ENCODE data around the gene SPSB3.

SPSB3 gene

DNA sequence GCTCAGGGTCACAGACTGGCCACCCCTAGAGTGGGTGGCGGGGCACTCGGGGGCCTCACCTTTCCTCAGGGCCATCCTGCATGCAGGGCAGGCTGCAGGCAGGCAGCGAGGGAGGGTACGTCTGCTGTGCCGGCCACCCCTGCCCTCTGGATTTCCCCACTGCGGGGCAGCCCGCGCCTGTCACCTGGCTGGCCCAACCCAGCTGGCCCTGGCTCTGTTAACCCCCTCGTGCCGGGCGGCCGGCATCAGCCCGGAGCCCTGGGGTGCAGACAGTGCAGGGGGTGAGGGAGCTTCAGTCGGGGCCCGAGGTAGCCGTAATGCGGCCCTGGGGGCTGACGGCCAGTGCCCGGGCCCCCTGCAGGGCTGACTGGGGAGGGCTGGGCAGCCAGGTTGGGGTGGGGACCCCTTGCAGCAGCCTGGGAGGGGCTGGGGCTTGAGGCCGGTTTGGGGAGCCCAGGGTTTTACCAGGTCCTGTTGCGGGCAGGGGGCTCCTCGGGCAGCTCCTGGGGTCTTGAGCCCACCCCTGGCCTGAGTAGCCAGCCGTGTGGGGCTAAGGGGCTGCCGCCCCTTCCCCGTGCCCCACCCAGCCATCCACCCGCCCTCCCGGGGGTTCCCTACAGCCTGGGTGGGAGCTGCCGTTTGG, 11.3 kb upstream of the SPSB3 start, which contains the start of gene IGFALS:
Gene IGFALS, minus strand, starts transcription at position 128 of the 643 bp plus-strand sequence. Its CDS starts 53 bp downstream, at position 75.
- CTCF ChIA-PET = interaction anchor here (0.8 to 1.8 kb wide), 2 partner anchors 10 to 31 kb away, joined by 3 to 9 read pairs; partner anchors contain the start of genes NUBP2 and SPSB3
- TF ChIP-seq, protein P1, sequence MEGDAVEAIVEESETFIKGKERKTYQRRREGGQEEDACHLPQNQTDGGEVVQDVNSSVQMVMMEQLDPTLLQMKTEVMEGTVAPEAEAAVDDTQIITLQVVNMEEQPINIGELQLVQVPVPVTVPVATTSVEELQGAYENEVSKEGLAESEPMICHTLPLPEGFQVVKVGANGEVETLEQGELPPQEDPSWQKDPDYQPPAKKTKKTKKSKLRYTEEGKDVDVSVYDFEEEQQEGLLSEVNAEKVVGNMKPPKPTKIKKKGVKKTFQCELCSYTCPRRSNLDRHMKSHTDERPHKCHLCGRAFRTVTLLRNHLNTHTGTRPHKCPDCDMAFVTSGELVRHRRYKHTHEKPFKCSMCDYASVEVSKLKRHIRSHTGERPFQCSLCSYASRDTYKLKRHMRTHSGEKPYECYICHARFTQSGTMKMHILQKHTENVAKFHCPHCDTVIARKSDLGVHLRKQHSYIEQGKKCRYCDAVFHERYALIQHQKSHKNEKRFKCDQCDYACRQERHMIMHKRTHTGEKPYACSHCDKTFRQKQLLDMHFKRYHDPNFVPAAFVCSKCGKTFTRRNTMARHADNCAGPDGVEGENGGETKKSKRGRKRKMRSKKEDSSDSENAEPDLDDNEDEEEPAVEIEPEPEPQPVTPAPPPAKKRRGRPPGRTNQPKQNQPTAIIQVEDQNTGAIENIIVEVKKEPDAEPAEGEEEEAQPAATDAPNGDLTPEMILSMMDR (IDR thresholded peaks at IDR 0.05; ENCODE audit: insufficient read depth, low read length, missing control alignments) = no peak
- DNase-seq (ENCODE audit: low read depth, low spot score) = no peak
- POLR2A ChIA-PET = no interaction called here
- no peak within 1 kb of the TSS for H3K4me3 ChIP-seq (ENCODE audit: low read depth, low read length)

DNA sequence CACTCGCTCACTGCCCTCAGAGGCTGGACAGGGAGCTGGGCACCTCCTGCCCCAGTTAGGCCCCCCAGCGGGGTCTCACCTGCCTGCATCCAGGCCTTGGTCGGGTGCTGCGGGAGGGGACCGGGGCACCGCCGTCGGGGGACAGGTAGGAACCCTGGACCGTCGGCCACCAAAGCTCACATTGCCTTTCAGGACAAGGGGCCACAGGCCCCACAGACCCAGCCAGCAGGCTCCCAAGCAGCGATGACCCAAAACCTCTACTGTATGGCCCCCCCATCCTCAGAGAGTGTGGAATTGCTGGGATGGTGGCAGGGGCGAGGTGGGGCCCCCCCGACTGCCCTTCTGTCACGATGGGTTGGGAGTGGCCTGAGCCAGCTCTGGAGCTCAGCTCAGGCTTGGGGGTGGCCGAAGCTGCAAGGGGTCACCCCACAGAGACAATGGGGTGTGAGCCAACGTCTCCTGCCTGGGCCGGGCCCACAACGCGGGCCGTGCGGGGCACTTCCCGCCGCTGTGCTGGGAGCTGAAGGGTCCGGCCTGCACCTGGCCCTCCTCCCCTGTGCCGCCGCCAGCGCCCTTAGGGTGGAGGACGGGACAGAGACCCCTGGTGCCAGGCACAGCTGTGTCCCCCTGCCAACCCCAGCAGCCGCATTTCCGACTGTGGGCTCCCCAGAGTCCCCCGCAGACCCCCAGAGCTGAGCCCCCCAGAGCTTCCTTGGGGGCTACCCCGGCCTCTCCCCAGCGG, 10.6 kb upstream of the SPSB3 start:
- ChIA-PET POLR2A (no interaction called here), CTCF (interaction anchor here (0.8 to 1.8 kb wide), 2 partner anchors 9 to 31 kb away, joined by 3 to 9 read pairs; partner anchors contain the start of genes NUBP2 and SPSB3)
- no peak for DNase-seq (ENCODE audit: low read depth, low spot score)
- TF ChIP-seq, protein P1 (IDR thresholded peaks at IDR 0.05; ENCODE audit: insufficient read depth, low read length, missing control alignments) = no peak
- H3K4me3 ChIP-seq (ENCODE audit: low read depth, low read length) = no peak overlapping the region

DNA sequence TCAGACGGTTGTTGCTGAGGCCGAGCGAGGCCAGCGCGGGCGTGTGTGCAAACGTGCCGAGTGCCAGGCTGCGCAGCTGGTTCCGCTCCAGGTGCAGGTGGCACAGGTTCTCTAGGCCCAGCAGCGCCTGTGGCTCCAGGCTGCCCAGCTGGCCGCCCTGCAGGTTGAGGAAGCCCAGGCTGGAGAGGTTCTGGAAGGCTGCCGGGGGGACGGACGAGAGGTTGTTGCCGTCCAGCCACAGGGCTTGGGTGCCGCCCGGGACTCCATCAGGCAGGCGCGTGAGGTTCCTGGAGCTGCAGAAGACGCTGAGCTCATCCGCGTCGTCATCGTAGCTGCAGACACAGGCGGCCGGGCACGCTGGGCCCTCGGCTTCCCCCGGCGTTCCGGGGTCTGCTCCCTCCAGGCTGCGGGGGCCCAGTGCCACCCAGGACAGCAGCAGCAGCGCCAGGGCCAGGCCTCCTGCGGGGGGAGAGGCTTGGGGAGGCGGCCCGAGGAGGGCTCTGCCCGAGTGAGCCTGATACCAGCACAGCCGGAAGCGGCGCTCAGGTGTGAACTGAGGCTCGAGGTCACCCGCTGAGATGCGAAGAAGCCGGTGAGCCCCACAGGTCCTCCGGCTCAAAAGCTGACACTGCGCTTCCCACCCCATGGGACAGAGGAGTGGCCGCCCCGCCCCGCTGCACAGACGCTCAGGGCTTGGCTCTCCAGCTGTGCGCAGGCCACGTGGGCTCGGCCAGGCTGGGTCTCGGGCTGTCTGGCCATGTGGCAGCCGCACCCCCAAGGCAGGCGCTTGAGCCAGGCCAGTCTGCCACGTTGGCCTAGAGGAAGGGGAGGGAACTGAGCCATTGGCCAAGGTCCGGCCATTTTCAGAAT, 9.8 kb upstream of the SPSB3 start:
- no peak for DNase-seq (ENCODE audit: low read depth, low spot score)
- CTCF ChIA-PET = interaction anchor here (1.8 kb wide), 1 partner anchor 9 kb away, joined by 9 read pairs; the partner anchor contains the start of genes NUBP2 and SPSB3
- POLR2A ChIA-PET = interaction anchor here (2.2 kb wide), 1 partner anchor 9 kb away, joined by 9 read pairs; the partner anchor contains the start of genes NUBP2 and SPSB3
- no peak overlapping the region for H3K4me3 ChIP-seq (ENCODE audit: low read depth, low read length)
- TF ChIP-seq, protein P1 (IDR thresholded peaks at IDR 0.05; ENCODE audit: insufficient read depth, low read length, missing control alignments) = no peak

DNA sequence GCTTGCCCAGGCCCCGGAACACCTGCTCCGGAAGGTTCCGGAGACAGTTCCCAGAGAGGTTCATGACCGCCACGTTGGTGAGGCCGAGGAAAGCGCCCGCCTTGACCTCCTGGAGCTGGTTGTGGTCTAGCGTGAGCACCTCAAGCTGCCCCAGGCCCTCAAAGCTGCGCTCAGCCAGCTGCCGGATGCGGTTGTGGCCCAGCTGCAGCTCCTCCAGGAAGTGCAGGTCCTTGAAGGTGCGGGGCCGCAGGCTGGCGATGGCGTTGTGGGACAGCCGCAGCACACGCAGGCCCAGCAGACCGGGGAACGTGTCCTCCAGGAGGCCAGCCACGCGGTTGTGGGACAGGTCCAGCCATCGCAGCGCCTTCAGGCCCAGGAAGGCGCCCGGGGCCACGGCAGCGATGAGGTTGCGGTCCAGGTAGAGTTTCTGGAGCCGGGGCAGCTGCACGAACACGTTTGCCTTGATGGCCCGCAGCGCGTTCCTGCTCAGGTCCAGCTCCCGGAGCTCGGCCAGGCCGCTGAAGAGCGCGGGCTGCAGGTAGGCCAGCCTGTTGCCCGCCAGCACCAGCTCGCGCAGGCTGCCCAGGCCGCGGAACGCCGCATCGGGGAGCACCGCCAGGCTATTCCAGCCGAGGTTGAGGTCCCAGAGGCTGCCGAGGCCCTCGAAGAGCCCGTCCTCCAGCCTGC, 9.0 kb upstream of the SPSB3 start:
- H3K4me3 ChIP-seq (ENCODE audit: low read depth, low read length) = no peak overlapping the region
- no peak for DNase-seq (ENCODE audit: low read depth, low spot score)
- TF ChIP-seq, protein P1 (IDR thresholded peaks at IDR 0.05; ENCODE audit: insufficient read depth, low read length, missing control alignments) = no peak
- POLR2A ChIA-PET = interaction anchor here (2.2 kb wide), 1 partner anchor 9 kb away, joined by 9 read pairs; the partner anchor contains the start of genes NUBP2 and SPSB3
- CTCF ChIA-PET = no interaction called here

DNA sequence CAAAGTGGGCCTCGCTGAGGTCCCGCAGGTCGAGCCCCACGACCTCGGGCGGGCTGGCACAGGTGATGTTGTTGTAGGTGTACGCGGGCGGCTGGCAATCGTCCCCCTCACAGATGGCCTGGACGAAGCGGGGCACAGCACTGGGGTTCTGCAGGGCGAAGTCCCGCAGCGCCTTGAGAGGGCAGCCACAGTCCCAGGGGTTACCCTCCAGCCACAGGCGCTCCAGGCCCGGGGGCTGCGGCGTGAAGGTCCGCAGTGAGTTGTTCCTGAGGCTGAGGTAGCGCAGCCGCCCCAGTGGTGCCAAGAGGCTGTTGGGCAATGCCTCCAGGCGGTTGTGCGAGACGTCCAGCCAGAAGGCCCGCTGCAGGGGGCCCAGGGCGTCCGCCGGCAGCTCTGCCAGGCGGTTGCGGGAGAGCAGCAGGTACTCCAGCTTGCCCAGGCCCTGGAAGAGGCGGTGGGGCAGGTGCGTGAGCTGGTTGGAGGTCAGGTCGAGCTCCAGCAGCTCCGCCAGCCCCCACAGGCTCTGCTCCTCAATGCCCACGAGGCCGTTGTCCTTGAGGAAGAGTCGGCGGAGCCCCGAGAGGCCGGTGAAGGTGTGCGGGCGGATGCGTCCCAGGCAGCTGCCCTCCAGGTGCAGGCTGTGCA, 8.4 kb upstream of the SPSB3 start:
- no peak overlapping the region for H3K4me3 ChIP-seq (ENCODE audit: low read depth, low read length)
- DNase-seq (ENCODE audit: low read depth, low spot score) = no peak
- ChIA-PET CTCF (no interaction called here), POLR2A (interaction anchor here (2.2 kb wide), 1 partner anchor 8 kb away, joined by 9 read pairs; the partner anchor contains the start of genes NUBP2 and SPSB3)
- TF ChIP-seq, protein P1 (IDR thresholded peaks at IDR 0.05; ENCODE audit: insufficient read depth, low read length, missing control alignments) = no peak
